H9 (cell line): ENCODE results near the gene CCDC59. TPM values are rescaled to one million over a fixed set of nuclear protein-coding genes. Genes with fewer than 3 reads are reported as not detected.

Source experiments
- DNase-seq: peaks from one replicate; pipeline ENCODE4 v3.0.0-alpha.2; 2017
- H2AFZ ChIP-seq: one replicate; pipeline ENCODE4 v1.6.1; 2013; ENCODE audit warnings: mild to moderate bottlenecking, low read length, control low read depth, moderate library complexity
- H2AK5ac ChIP-seq: 2 replicates; pipeline ENCODE4 v1.6.1; 2013; ENCODE audit warnings: low read length, control low read depth, mixed read lengths; ENCODE audit not compliant: insufficient read length
- H2BK120ac ChIP-seq: one replicate; pipeline ENCODE4 v1.6.1; 2013; ENCODE audit warnings: low read depth, mild to moderate bottlenecking, low read length, control low read depth, inconsistent platforms; ENCODE audit not compliant: poor library complexity, severe bottlenecking
- H2BK12ac ChIP-seq: 2 replicates; pipeline ENCODE4 v1.6.1; 2013; ENCODE audit warnings: low read length, control low read depth, mixed read lengths, low read depth; ENCODE audit not compliant: insufficient read length
- H2BK15ac ChIP-seq: 2 replicates; pipeline ENCODE4 v1.6.1; 2013; ENCODE audit warnings: low read depth, low read length, control low read depth
- H2BK20ac ChIP-seq: one replicate; pipeline ENCODE4 v1.6.1; 2013; ENCODE audit warnings: low read depth, mild to moderate bottlenecking, low read length, control low read depth, inconsistent platforms; ENCODE audit not compliant: poor library complexity, severe bottlenecking
- H2BK5ac ChIP-seq: 2 replicates; pipeline ENCODE4 v1.6.1; 2013; ENCODE audit warnings: low read length, control low read depth, mixed read lengths; ENCODE audit not compliant: insufficient read length
- H3K14ac ChIP-seq: 2 replicates; pipeline ENCODE4 v1.6.1; 2013; ENCODE audit warnings: low read length, control low read depth; ENCODE audit not compliant: insufficient read depth
- H3K18ac ChIP-seq: 2 replicates; pipeline ENCODE4 v1.6.1; 2013; ENCODE audit warnings: low read depth, mild to moderate bottlenecking, mixed read lengths, low read length, control low read depth; ENCODE audit not compliant: insufficient read length
- H3K23ac ChIP-seq: 2 replicates; pipeline ENCODE4 v1.6.1; 2013; ENCODE audit warnings: low read length, control low read depth, mixed read lengths, low read depth; ENCODE audit not compliant: insufficient read length
- H3K23me2 ChIP-seq: 2 replicates; pipeline ENCODE4 v1.6.1; 2013; ENCODE audit warnings: low read depth, mild to moderate bottlenecking, mixed read lengths, low read length, control low read depth; ENCODE audit not compliant: insufficient read length, poor library complexity, severe bottlenecking
- H3K27ac ChIP-seq: 2 replicates; pipeline ENCODE4 v1.5.1; 2013; ENCODE audit warnings: low read length, control low read depth, mixed read lengths, low read depth; ENCODE audit not compliant: insufficient read length
- H3K27me3 ChIP-seq: 2 replicates; pipeline ENCODE4 v1.6.1; 2013; ENCODE audit warnings: low read length, control low read depth, inconsistent platforms; ENCODE audit not compliant: insufficient read depth
- H3K4ac ChIP-seq: 2 replicates; pipeline ENCODE4 v1.6.1; 2013; ENCODE audit warnings: low read depth, mild to moderate bottlenecking, control low read depth, inconsistent platforms, low read length, moderate library complexity
- H3K4me1 ChIP-seq: 2 replicates; pipeline ENCODE4 v1.6.1; 2013; ENCODE audit warnings: low read length, control low read depth, inconsistent platforms; ENCODE audit not compliant: insufficient read depth
- H3K4me2 ChIP-seq: 2 replicates; pipeline ENCODE4 v1.6.1; 2013; ENCODE audit warnings: low read length, control low read depth, mixed read lengths; ENCODE audit not compliant: insufficient read length, insufficient read depth
- H3K56ac ChIP-seq: 2 replicates; pipeline ENCODE4 v1.6.1; 2013; ENCODE audit warnings: low read depth, mild to moderate bottlenecking, mixed read lengths, low read length, control low read depth; ENCODE audit not compliant: insufficient read length
- H3K79me1 ChIP-seq: 2 replicates; pipeline ENCODE4 v1.6.1; 2013; ENCODE audit warnings: low read depth, mild to moderate bottlenecking, moderate library complexity, low read length, control low read depth, inconsistent platforms; ENCODE audit not compliant: insufficient read depth, poor library complexity, severe bottlenecking
- H3K79me2 ChIP-seq: 2 replicates; pipeline ENCODE4 v1.6.1; 2013; ENCODE audit warnings: low read length, control low read depth, inconsistent platforms; ENCODE audit not compliant: insufficient read depth
- H3K9ac ChIP-seq: 2 replicates; pipeline ENCODE4 v1.6.1; 2013; ENCODE audit warnings: low read length, control low read depth, mixed read lengths; ENCODE audit not compliant: insufficient read length; ENCODE audit errors: extremely low read depth
- H3K9me3 ChIP-seq: one replicate; pipeline ENCODE4 v1.6.1; 2013; ENCODE audit warnings: low read depth, low read length, inconsistent platforms; ENCODE audit not compliant: control insufficient read depth
- H3T11ph ChIP-seq: one replicate; pipeline ENCODE4 v1.6.1; 2013; ENCODE audit warnings: mild to moderate bottlenecking, low read length, control low read depth, inconsistent platforms
- H4K20me1 ChIP-seq: one replicate; pipeline ENCODE4 v1.6.1; 2013; ENCODE audit not compliant: control insufficient read depth, insufficient read length, insufficient read depth
- H4K5ac ChIP-seq: 2 replicates; pipeline ENCODE4 v1.6.1; 2013; ENCODE audit warnings: low read depth, mild to moderate bottlenecking, mixed read lengths, low read length, control low read depth; ENCODE audit not compliant: insufficient read length
- H4K8ac ChIP-seq: replicated peaks from 2 replicates; pipeline ENCODE4 v1.6.1; 2013; ENCODE audit warnings: low read length, control low read depth, mixed read lengths, low read depth; ENCODE audit not compliant: insufficient read length
- H4K91ac ChIP-seq: 2 replicates; pipeline ENCODE4 v1.6.1; 2013; ENCODE audit warnings: low read depth, mild to moderate bottlenecking, moderate library complexity, mixed read lengths, low read length, control low read depth; ENCODE audit not compliant: insufficient read length
- H3K27ac Mint-ChIP-seq, 3 experiments: 2 replicates in 2 of 3; 3 replicates in 1 of 3; pipeline ENCODE4 v1.8.0; 2020 to 2021; ENCODE audit warnings: mixed read lengths in 3 of 3, mild to moderate bottlenecking in 1 of 3, moderate library complexity in 1 of 3
- H3K27me3 Mint-ChIP-seq: 2 replicates; pipeline ENCODE4 v1.8.0; 2021; ENCODE audit warnings: low read depth, mild to moderate bottlenecking, moderate library complexity, mixed read lengths
- H3K36me3 Mint-ChIP-seq, 3 experiments: 2 replicates in 2 of 3; 3 replicates in 1 of 3; pipeline ENCODE4 v1.8.0; 2020 to 2021; ENCODE audit warnings: low read depth in 3 of 3, mixed read lengths in 3 of 3; ENCODE audit not compliant: insufficient read depth in 1 of 3
- H3K4me1 Mint-ChIP-seq, 2 experiments: 2 replicates each; pipeline ENCODE4 v1.8.0; 2020; ENCODE audit warnings: mixed read lengths in 2 of 2
- H3K4me3 Mint-ChIP-seq, 2 experiments: 2 replicates in 1 of 2; 3 replicates in 1 of 2; pipeline ENCODE4 v1.8.0; 2020 to 2021; ENCODE audit warnings: mild to moderate bottlenecking in 2 of 2, mixed read lengths in 2 of 2, moderate library complexity in 1 of 2
- H3K9me3 Mint-ChIP-seq, 2 experiments: 2 replicates in 1 of 2; 3 replicates in 1 of 2; pipeline ENCODE4 v1.8.0; 2020; ENCODE audit warnings: mild to moderate bottlenecking in 2 of 2, mixed read lengths in 2 of 2, moderate library complexity in 1 of 2
- total RNA-seq: library from RNA; stranded (reverse); gene quantifications from 2 replicates; pipeline ENCODE4 v1.2.1, GENCODE V29; 2021
- TF ChIP-seq, protein P1 (sequence below): fragments of 200-600 bp; sonication (generic); conservative IDR thresholded peaks from 3 replicates; pipeline ENCODE4 v1.8.0; 2021; ENCODE audit warnings: antibody characterized with exemption, mild to moderate bottlenecking

CCDC59 gene
- total RNA-seq, 1 experiment from 2014 or later = 62.2 TPM

DNA sequence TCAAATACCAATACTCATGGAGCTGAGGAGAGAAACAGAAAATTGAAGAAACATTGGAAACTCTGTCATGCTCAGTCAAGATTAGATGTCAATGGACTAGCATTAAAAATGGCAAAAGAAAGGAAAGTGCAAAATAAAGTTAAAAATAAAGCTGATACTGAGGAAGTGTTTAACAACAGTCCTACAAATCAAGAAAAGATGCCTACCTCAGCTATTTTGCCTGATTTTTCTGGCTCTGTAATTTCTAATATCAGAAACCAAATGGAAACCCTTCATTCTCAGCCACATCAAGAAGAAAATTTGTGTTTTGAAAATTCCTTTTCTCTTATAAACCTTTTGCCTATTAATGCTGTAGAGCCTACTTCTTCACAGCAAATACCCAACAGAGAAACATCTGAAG, 40.7 kb upstream of the CCDC59 start:
- no peak overlapping the region for H2BK15ac ChIP-seq
- no peak overlapping the region for H4K8ac ChIP-seq
- H3K4ac ChIP-seq = no peak overlapping the region
- no peaks in the 10 kb centered on the region for H3K79me2 ChIP-seq
- no peak overlapping the region for H2BK5ac ChIP-seq
- H3K4me1 ChIP-seq = no peaks in the 10 kb centered on the region
- Mint-ChIP-seq H3K36me3 (no peaks in the 10 kb centered on the region; a peak in 1 of 7 replicates), H3K27ac (no peak overlapping the region), H3K27me3 (no peaks in the 10 kb centered on the region), H3K4me1 (no peaks in the 10 kb centered on the region), H3K4me3 (no peak overlapping the region), H3K9me3 (no peaks in the 10 kb centered on the region)
- no peak overlapping the region for H3K14ac ChIP-seq
- H2BK20ac ChIP-seq = no peak overlapping the region
- H3K4me2 ChIP-seq = no peak overlapping the region
- H4K20me1 ChIP-seq = no peaks in the 10 kb centered on the region
- TF ChIP-seq, protein P1, sequence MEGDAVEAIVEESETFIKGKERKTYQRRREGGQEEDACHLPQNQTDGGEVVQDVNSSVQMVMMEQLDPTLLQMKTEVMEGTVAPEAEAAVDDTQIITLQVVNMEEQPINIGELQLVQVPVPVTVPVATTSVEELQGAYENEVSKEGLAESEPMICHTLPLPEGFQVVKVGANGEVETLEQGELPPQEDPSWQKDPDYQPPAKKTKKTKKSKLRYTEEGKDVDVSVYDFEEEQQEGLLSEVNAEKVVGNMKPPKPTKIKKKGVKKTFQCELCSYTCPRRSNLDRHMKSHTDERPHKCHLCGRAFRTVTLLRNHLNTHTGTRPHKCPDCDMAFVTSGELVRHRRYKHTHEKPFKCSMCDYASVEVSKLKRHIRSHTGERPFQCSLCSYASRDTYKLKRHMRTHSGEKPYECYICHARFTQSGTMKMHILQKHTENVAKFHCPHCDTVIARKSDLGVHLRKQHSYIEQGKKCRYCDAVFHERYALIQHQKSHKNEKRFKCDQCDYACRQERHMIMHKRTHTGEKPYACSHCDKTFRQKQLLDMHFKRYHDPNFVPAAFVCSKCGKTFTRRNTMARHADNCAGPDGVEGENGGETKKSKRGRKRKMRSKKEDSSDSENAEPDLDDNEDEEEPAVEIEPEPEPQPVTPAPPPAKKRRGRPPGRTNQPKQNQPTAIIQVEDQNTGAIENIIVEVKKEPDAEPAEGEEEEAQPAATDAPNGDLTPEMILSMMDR = no peak
- H3K23ac ChIP-seq = no peak overlapping the region
- no peak overlapping the region for H3K9ac ChIP-seq
- no peak overlapping the region for H4K91ac ChIP-seq
- H3K56ac ChIP-seq = no peak overlapping the region
- H3K9me3 ChIP-seq = no peaks in the 10 kb centered on the region
- no peak overlapping the region for H2AFZ ChIP-seq
- H4K5ac ChIP-seq = no peak overlapping the region
- no peak for DNase-seq
- H2BK12ac ChIP-seq = no peak overlapping the region
- no peak overlapping the region for H3K18ac ChIP-seq
- H3K27me3 ChIP-seq = no peaks in the 10 kb centered on the region
- no peak overlapping the region for H3T11ph ChIP-seq
- no peak overlapping the region for H2BK120ac ChIP-seq
- no peaks in the 10 kb centered on the region for H3K79me1 ChIP-seq
- H2AK5ac ChIP-seq = no peak overlapping the region
- no peak overlapping the region for H3K27ac ChIP-seq
- H3K23me2 ChIP-seq = no peaks in the 10 kb centered on the region
